Endothelial cell (in vitro differentiated cells): Measurements from ENCODE around the gene C12orf56. TPM values are rescaled to one million over a fixed set of nuclear protein-coding genes. Genes with fewer than 3 reads are reported as not detected.

ENCODE experiments used
- DNase-seq: peaks from one replicate; pipeline ENCODE4 v3.0.0; 2021; ENCODE audit warnings: low spot score
- H3K27ac Mint-ChIP-seq: one replicate; pipeline ENCODE4 v1.8.0; 2021; ENCODE audit warnings: mixed read lengths, inconsistent platforms; ENCODE audit not compliant: unreplicated experiment
- H3K27me3 Mint-ChIP-seq: one replicate; pipeline ENCODE4 v1.8.0; 2021; ENCODE audit warnings: mild to moderate bottlenecking, moderate library complexity, mixed read lengths, inconsistent platforms; ENCODE audit not compliant: unreplicated experiment
- H3K36me3 Mint-ChIP-seq: one replicate; pipeline ENCODE4 v1.8.0; 2021; ENCODE audit warnings: mild to moderate bottlenecking, low read depth, mixed read lengths, inconsistent platforms; ENCODE audit not compliant: unreplicated experiment
- H3K4me1 Mint-ChIP-seq: one replicate; pipeline ENCODE4 v1.8.0; 2021; ENCODE audit warnings: mild to moderate bottlenecking, mixed read lengths, inconsistent platforms; ENCODE audit not compliant: unreplicated experiment
- H3K4me3 Mint-ChIP-seq: one replicate; pipeline ENCODE4 v1.8.0; 2021; ENCODE audit warnings: mild to moderate bottlenecking, mixed read lengths, inconsistent platforms; ENCODE audit not compliant: unreplicated experiment
- H3K9me3 Mint-ChIP-seq: one replicate; pipeline ENCODE4 v1.8.0; 2021; ENCODE audit warnings: mixed read lengths, inconsistent platforms; ENCODE audit not compliant: unreplicated experiment
- CTCF ChIP-seq: fragments of 200-600 bp; sonication (generic); IDR thresholded peaks from one replicate; pipeline ENCODE4 v1.5.0; 2021; ENCODE audit warnings: antibody characterized with exemption; ENCODE audit not compliant: unreplicated experiment
- total RNA-seq: library from RNA; stranded (reverse); fragmentation: NEBNext Ultra II Directional; extraction: Animal tissue kit (Norgen Biotek cat#: 25700); gene quantifications from one replicate; pipeline ENCODE4 v1.2.1, GENCODE V29; 2021; ENCODE audit not compliant: unreplicated experiment

Gene C12orf56
- total RNA-seq, 1 donor from 2014 or later = 0.62 TPM

GRCh38 chr12:64229796-64230195, 160.8 kb downstream of the C12orf56 start:
- no peak for TF ChIP-seq CTCF
- Mint-ChIP-seq H3K4me3 (no peak overlapping the region), H3K27ac (no peak overlapping the region), H3K36me3 (no peaks in the 10 kb centered on the region), H3K4me1 (no peaks in the 10 kb centered on the region), H3K9me3 (no peaks in the 10 kb centered on the region), H3K27me3 (no peaks in the 10 kb centered on the region)
- no peak for DNase-seq

GRCh38 chr12:64229240-64229639, 161.3 kb downstream of the C12orf56 start:
- Mint-ChIP-seq H3K9me3 (no peaks in the 10 kb centered on the region), H3K27me3 (peaks cover under 1% of the 10 kb centered on the region), H3K4me3 (no peak overlapping the region), H3K4me1 (no peaks in the 10 kb centered on the region), H3K36me3 (no peaks in the 10 kb centered on the region), H3K27ac (no peak overlapping the region)
- no peak for DNase-seq
- no peak for TF ChIP-seq CTCF

- no peak overlapping the region for H3K4me3 Mint-ChIP-seq
- no peak for DNase-seq
- peaks cover 4% of the 10 kb centered on the region for H3K27me3 Mint-ChIP-seq
- H3K9me3 Mint-ChIP-seq = no peaks in the 10 kb centered on the region
- peaks cover 9% of the 10 kb centered on the region for H3K4me1 Mint-ChIP-seq
- no peaks in the 10 kb centered on the region for H3K36me3 Mint-ChIP-seq
- H3K27ac Mint-ChIP-seq = no peak overlapping the region
- no peak for TF ChIP-seq CTCF
Observed at GRCh38 chr12:64225626-64226025, 164.9 kb downstream of the C12orf56 start.

- H3K4me1 Mint-ChIP-seq = peaks cover 24% of the 10 kb centered on the region
- no peaks in the 10 kb centered on the region for H3K9me3 Mint-ChIP-seq
- H3K27me3 Mint-ChIP-seq = peaks cover 4% of the 10 kb centered on the region
- H3K4me3 Mint-ChIP-seq = peak within 1 kb of the TSS; percentile 89
- no peak for TF ChIP-seq CTCF
- no peaks in the 10 kb centered on the region for H3K36me3 Mint-ChIP-seq
- peak within 1 kb of the TSS; percentile 87 for H3K27ac Mint-ChIP-seq
- DNase-seq = peak; percentile 92
Observed at GRCh38 chr12:64222009-64222765, 168.4 kb downstream of the C12orf56 start, which contains the start of gene KICS2. KICS2 (minus strand) TSS chr12:64222296; CDS start chr12:64222237, 59 bp downstream.

GRCh38 chr12:64221651-64222008, 168.9 kb downstream of the C12orf56 start:
- no peaks in the 10 kb centered on the region for H3K36me3 Mint-ChIP-seq
- peaks cover 4% of the 10 kb centered on the region for H3K27me3 Mint-ChIP-seq
- peak overlapping the region; percentile 83 for H3K27ac Mint-ChIP-seq

More at GRCh38 chr12:64221651-64222008, 168.9 kb downstream of the C12orf56 start:
- Mint-ChIP-seq H3K9me3 (no peaks in the 10 kb centered on the region), H3K4me3 (peak overlapping the region; percentile 89), H3K4me1 (peaks cover 24% of the 10 kb centered on the region)
- peak; percentile 87 for DNase-seq
- TF ChIP-seq CTCF = no peak
